ENCODE data around the gene NPEPL1.

Gene NPEPL1

DNA sequence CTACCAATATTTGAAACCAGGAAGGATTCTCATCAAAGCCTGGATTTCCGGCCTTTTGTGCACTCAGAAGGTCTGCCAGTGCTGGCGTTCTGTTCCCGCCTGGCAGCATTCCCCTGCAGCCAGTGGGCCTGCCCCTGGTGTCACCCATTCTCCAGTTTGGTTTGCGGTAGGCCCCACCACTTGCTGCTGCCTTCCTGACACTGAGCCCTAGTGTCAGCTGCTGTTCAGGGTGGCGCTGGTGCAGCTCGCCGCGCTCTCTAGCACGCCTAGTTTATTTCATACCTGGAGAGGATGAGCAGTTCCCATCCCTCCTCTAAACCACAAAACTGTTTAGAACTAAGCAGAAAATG is 9.5 kb downstream of the NPEPL1 start:
- DNase-seq = no peak

DNA sequence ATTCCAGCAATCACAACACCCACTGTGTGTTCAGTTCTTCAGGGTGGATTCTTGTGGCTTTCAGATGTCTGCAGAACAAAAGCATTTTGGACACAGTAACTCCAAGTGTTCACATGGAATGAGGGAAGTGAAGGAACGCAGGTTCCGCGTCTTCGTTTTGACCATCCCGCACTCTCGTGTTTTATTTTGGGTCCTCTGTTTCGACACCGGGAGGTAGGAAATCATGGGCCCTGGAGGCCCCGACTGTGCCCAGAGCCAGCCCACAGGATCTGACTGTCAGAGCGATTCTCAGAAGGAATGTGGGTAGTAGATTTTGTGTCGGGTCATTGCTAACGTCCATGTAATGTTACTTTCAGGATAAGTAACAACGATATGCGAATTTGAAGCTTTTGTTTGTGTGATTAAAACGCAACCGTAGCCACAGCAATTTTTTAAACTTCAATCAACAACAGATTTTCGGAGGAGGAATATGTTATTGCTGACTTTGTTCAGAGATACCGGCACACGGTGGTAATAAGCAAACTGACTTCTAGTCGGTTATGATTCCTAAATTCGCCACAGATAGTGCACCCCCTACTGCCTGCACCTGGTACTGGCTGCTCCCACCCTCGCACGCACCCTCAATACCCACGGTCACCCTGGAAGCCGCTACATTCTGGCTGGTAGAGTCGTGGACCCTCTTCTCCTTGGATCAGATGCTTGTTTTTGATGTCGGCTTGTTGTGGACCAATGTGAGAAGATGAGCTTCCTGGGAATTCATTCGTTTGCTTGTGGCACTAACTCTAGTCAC is 10.5 kb downstream of the NPEPL1 start:
- no peak for DNase-seq

DNA sequence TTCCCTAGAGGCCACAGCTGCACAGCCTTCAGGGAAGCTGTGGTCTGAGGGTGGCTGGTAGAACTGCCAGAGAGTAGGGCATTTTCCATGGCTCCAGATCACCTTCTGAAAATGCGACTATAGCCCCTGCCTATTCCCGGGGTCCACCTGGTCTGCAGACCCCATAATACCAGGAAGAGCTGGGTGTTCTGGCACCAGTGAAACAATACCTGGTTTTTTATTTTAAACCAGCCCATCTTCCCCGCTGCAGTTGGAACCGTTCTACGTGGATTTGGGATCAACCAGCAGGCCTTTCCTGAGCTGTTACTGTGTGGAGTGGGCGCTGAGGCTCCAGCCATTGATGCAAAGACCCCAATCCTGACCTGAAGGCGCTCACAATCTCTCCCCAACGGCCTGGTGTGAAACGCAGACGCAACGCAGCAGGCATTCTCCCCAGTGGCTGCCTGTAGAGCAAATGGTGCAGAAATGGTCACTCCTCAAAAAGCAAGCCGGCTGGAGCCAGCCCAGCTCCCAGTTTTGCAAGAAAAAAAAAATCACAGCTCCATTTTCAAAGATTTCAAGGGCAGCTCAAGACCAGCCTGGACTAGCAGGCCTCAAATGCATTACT is 11.3 kb downstream of the NPEPL1 start:
- DNase-seq = no peak

DNA sequence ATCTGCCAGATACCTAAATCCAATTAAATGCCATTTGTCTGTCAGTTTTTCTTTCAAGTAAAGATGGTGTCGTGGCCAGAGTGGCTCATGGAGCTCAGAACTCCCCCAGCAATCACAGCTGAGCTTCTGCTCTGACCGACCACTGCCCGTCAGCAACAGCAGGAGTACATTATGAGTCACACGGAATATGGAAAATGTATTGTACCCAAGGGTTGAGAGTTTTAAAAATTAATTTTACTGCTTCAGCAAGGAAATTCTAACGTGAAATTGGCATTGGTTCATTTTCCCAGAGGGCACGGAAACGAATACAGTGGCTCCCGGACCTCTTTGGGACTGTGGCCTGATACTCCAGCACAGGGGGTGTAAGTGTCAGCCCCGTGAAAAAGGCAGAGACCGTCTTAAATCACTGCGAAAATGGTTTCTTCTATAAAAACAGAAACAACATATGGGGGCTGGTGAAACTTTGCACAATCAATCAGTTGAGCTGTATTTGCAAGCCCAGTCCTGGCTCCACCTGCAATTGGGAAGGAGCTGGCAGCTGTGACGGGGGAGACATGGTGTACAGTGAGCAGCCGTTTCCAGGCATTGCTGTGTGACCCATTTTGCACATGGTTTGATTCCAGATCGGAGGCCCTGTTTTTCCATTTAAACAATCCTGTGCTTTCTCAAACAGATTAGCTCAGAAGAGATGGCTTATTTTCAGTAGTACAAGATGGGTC is 12.8 kb downstream of the NPEPL1 start:
- no peak for DNase-seq

DNA sequence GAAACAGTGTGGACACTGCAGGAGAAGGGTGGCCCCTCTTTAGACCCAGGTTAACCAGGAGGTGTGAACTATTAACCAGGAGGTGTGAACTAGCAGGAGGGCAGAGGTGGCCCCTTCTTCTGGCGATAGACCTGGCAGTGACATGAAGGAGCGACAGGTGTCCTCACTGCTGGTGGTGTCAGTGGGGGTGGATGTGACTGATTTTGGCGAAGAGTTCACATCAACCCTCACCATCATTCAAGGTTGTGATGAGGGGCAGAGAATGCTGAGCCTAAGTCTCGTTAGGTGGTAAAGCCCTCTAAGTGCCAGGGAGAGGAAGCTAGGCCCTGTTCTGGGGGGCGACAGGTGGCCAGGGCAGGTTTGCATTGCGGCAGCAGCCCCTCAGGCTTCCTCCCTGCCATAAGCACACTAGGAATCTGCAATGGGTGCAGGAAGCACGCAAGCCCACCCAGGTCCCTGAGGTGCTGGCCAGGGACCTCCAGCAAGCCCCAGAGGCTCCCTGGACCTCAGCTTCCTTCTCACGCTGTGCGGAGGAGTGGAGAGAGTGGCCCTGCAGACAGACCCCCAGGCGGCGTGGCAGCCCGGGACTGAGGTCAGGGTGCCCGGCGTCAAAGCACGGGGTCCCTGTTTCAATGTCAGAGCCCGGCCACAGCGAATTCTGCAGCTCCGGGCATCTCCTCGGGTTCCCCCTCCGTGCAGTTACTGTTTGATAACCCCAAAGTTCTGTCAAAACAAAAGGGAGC is 13.7 kb downstream of the NPEPL1 start:
- DNase-seq = no peak

DNA sequence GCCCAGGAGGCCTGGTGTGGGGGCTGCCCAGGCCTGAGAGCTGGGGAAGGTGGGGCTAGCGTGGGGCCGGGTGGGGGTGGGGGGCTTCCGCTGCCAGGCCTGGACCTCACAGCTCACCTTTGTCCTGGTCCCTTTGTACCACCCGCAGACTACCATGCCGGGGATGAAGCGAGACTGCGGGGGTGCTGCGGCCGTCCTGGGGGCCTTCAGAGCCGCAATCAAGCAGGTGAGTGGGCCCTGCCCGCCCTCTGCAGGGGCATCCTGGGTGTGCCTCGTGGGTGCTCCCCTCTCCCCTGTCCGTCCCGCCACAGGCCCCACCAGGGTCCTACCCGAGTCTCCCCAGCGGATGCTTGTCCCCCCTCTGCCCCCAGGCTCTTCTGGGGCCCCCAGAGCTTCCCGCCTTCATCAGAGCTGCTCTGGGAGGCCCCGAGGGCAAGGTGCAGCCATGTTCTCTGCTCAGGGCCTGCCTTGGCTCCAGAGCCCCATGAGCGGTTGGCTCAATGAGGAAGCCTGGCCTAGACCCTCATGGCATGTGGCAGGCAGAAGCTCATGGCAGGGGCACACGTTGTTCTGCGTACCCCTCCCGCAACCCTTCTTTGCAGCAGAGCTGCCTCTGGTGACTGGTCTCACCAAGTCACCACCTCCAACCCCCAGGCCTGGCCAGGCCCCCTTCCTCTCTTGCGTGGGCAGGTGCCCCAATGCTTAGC is 14.5 kb downstream of the NPEPL1 start:
- no peak for DNase-seq

DNA sequence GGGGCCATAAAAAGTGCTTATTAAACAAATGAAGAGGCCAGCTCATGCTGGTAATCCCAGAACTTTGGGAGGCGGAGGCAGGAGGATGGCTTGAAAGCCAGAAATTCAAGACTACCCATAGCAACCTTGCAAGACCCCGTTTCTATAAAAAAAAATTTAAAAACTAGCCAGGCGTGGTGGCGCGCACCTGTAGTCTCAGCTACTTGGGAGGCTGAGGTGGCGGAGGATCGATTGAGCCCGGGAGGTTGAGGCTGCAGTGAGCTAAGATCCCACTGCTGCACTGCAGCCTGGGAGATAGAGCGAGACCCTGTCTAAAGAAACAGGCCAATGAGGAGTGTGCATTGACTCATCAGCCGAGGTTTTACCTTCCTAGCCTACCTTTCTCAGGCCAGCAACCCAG is 15.2 kb downstream of the NPEPL1 start:
- DNase-seq = no peak

DNA sequence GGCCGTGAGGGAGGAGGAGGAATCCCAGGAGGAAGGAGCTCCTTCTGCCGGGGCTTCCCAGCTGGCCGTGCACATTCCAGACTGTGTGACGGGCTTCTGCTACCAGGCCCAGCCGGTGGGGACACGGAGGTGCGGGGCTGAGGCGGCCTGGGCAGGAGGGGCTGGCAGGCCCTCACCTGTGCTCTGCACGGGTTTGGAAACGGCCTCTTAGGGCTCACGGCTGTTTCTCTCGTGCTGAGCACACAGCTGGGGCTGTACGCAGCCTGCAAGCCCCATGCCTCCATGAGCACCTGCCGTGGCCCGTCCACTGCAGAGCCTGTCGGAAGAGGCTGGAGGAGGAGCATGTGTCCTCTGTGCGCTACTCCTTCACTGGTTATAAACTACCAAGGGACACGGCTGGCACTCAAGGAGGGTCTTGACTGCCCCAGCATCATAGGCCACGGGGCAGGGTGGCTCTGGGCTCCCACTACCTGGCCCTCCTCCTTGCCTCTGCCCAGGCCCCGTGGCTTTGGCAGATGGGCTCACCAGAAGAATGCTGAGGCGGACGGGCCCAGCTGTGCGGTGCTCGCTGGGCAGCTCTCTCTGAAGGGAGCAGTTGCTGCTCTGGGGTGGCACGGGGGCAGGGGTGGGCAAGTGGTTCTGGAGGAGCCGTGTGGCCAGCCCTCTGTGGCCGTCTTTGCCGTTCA is 15.8 kb downstream of the NPEPL1 start:
- DNase-seq = no peak

DNA sequence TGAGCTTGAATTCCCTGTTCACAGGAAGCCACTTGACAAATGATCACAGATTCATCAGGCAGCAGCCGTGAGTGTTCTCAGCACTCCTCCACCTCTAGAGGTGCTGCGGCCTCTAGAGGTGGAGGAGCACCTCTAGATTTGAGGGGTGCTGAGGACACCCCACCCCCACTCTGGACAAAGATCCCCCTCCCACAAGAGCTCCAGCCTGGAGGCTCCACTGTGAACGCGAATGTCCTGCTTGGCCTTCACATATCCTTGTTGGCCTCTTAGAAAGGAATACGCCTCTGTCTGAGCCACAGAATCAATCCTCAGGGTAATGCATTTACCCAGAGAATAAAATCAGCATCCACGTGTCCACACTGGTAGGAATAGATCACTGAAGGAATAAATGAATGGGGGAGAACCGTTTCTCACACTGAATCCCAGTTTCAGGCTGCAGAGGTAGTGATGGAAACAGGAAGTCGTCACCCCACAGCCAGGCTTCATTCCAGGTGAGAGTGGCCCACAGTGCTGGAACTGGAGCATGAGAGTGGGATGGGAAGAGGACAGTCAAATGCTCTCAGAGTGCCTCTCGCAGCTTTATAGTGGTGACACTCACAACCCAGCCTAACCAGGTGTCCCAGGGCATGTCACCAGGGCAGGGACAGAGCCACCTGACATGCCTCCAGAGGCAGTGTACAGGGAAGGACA is 16.6 kb downstream of the NPEPL1 start:
- DNase-seq = no peak

DNA sequence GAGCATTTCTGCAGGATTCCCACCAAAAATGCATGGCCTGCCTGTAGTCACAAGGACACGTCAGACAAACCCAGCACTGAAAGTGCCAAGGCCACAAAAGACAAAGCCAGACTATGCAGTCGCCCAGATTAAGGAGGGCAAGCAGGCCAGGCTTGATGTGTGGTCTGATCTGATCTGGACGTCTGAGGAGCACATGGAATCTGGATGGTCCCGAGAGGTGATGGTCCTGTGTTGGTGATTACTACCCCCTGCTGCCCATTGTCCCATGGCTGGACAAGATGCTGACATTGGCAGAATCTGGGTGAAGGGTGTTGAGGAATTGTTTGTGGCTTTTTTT is 17.1 kb downstream of the NPEPL1 start:
- no peak for DNase-seq

DNA sequence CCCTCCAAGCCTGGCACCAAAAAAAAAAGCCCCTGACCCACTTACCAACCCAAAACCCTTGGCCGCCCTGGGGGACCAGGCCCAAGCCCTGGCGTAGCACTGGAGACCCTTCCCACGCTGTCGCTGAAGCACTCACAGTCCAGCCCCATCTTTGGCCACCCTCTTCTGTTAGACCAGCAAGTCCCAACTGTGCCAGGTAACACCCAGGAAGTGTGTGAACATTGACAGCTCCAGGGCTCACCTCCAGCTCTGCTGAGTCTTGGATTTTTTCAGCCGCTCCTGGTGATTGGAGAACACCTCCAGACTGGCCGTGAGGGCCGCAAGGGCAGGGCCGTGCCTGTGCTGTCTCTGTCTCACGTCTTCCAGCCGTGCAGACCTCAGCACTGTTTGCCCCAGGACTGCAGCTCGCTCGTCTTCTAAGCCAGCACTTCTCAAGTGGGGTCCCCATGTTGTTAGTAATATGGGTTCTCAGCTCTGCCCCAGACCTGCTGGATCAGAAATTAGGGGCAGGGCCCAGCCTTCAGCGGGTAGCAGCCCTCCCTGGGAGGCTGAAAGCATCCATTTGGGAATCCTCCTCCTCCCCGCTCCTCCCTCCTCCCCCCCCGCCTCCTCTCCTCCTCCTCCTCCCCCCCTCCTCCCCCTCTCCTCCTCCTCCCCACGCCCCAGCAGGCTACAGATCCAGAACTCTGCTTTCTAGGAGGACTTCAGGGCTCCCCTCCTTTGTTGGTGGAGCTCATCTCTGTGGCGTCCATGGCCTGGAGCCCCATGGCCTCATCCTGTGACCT is 18.1 kb downstream of the NPEPL1 start:
- no peak for DNase-seq

DNA sequence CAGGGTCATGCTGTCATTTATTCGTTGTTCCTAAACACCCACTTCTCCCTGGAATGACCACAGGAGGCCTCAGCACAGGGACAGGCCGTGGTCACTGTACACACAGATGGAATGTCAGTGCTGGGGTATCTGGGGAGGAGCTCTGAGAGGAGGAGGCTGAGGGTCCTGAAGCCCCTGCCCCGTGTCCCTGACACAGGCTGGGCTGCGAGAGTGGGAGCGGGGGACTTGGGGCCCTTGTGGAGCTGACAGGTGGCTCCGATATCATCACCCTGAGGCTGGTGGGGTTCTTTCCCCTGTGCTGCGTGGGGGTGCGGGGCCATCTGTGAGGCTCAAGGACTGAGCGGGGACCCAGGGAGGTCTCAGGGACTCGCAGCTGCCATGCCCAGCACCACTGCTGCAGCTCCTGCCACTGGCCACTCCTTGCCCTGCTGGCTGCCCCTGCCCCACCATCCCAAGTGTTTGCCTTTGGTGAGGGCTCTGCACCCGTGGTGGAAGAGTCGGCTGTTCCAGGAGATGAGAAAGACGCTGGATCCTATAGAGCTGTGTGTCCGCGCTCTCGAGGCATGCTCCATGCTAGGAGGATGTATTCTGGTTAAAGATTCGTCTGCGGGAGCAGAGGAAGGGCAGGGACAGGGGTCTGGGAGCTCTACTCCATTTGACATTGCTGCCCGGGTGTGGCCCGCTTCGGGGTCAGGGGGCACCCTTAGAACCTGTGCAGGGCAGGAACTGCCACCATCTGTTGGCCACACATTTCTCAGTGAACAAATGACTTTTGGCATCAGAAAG is 18.9 kb downstream of the NPEPL1 start:
- no peak for DNase-seq

DNA sequence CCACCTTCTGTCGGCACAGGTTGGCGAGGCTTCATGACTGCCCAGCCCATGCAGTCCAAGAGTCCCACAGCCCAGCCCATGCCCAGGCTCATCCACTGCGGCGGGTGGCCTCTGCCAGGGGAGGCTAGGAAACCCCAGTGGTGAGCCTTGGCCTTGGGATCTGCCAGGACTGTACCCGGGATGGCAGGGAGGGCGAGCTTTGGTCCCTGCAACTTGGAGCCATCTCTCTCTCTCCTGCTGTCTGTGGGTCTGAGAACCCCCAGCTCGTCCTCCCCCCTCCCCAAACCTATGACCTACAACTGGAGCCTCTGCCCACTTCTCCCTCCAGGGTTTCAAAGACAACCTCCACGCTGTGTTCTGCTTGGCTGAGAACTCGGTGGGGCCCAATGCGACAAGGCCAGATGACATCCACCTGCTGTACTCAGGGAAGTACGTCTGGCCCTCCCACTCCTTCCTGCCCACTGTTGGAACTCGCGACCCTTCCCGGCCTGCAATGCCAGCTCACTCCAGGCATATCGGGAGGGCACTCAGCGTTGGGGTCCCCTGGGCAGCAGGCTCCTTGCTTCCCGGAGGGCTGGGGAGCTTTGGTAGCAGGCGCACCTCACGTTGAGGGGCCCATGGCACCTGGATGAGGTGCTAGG is 19.7 kb downstream of the NPEPL1 start:
- DNase-seq = no peak

DNA sequence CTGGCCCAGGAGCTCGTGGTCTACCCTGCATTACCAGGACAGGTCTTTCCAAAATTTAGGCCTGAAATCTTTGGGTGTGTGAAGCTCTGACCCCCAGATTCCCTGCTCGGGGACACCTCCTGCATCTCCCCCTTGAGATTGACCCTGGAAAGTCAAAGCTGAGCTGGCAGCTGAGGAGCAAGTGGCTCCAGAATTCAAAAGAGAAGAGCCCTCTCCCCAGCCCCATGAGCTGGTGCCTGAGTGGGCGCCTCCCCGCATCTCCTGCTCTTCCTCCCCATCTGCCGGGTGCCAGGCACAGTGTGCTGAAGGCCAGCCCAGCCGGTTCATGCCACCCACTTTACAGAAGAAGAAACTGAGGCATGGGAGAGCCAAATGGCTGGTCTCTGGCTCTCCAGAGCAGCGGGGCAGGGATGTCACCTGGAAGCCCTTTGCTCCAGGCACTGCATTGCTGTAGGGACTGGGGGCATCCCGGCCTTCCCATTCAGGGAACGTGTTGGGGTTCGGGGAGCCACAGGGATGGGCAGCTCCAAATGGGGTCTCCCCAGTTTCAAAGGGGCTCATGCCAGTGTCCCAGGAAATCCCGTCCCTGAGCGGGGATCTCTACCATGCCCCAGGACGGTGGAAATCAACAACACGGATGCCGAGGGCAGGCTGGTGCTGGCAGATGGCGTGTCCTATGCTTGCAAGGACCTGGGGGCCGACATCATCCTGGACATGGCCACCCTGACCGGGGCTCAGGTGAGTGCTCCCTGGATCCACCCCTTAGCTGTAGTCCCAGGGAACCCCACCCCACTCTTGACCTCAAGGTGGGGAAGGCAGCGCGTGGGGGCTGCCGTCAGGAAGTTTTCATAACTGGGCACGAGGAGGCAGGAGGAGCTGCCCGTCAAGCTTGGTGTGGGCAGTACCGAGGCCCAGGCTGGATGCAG is 20.5 kb downstream of the NPEPL1 start:
- DNase-seq = no peak

DNA sequence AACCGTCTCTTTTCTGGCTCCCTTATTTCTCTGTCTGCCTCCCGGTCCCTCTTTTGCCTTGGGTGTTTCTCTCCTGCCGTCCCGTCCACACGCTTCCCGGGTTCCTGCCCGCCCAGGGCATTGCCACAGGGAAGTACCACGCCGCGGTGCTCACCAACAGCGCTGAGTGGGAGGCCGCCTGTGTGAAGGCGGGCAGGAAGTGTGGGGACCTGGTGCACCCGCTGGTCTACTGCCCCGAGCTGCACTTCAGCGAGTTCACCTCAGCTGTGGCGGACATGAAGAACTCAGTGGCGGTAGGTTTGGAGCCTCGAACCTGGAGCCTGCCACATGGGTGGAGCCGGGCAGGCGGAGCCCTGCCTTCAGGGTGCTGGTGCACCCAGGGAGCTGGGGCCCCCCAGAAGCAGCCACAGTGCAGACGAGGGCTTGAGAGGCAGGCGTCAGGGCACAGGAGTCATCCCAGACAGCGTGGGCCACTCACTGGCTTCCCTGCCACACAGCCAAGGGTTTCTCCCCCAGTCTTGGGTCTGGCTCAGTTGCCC is 21.3 kb downstream of the NPEPL1 start:
- DNase-seq = no peak

DNA sequence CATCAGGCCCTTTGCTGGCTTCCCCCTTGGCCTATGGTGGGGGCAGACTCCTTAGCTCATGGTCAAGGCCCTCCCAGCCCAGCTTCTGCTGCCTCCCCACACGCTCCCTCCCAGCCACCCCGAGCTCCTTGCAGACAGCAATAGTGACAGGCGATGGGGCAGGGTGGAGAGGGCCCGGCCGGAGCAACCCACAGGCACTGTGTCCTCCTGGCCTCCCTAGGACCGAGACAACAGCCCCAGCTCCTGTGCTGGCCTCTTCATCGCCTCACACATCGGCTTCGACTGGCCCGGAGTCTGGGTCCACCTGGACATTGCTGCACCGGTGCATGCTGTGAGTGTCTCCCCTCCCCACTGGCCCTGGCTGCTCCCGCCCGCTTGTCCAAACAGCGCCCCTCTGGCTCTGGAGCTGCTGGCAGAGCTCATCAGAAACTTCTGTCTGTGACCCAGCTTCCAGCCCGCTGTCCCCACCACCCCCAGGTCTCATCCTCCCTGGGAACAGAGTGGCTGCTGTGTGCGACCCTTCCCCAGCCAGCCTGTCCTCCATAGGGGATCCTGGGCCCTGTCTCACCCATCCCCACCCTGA is 21.8 kb downstream of the NPEPL1 start:
- no peak for DNase-seq

DNA sequence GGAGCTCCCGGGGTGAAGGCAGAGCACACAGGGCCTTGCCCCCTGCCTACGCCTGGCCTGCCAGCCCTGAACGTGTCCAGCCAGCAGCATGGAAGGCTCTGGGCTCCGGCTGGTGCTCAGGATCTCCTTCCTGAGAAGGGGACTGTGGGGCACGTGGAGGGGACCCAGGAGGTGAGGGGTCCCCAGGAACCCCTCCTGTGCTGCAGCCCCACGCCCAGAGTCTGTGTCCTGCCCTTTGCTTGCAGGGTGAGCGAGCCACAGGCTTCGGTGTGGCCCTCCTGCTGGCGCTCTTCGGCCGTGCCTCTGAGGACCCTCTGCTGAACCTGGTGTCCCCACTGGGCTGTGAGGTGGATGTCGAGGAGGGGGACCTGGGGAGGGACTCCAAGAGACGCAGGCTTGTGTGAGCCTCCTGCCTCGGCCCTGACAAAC is 22.3 kb downstream of the NPEPL1 start:
- DNase-seq = no peak

DNA sequence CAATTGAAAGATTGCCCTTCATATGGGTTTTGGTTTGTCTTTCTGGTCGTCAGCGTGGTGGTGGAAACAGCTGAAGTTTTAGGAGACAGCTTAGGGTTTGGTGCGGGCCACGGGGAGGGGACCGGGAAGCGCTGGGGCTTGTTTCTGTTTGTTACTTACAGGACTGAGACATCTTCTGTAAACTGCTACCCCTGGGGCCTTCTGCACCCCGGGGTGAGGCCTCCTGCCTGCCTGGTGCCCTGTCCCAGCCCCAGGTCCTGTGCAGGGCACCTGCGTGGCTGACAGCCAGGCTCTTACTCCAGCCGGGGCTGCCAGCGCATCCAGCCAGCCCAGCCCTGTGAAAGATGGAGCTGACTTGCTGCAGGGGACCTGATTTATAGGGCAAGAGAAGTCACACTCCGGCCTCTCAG is 22.8 kb downstream of the NPEPL1 start:
- no peak for DNase-seq
